HG02763 (cell line): ENCODE results near the gene ST3GAL5.

Experiments used
- ATAC-seq: cut with Tn5 transposase; IDR thresholded peaks from one replicate; pipeline ENCODE4 v1.9.1; 2021; ENCODE audit warnings: mild to moderate bottlenecking, moderate library complexity; ENCODE audit not compliant: unreplicated experiment

The ST3GAL5 gene

GRCh38 chr2:85867556-85868292 lies 21.1 kb downstream of the ST3GAL5 start:
- ATAC-seq = no peak

GRCh38 chr2:85867121-85867520 lies 21.7 kb downstream of the ST3GAL5 start:
- no peak for ATAC-seq

- ATAC-seq = no peak
Measured at GRCh38 chr2:85866165-85866659, 22.6 kb downstream of the ST3GAL5 start.

- peak; percentile 65 for ATAC-seq
Measured at GRCh38 chr2:85865539-85866164, 23.1 kb downstream of the ST3GAL5 start.

- ATAC-seq = no peak
Measured at GRCh38 chr2:85864654-85865053, 24.1 kb downstream of the ST3GAL5 start.

GRCh38 chr2:85862426-85862825 lies 26.4 kb downstream of the ST3GAL5 start:
- ATAC-seq = no peak

- ATAC-seq = no peak
Measured at GRCh38 chr2:85861650-85862049, 27.1 kb downstream of the ST3GAL5 start.

GRCh38 chr2:85861180-85861579 lies 27.6 kb downstream of the ST3GAL5 start:
- ATAC-seq = no peak

- no peak for ATAC-seq
Measured at GRCh38 chr2:85858841-85859240, 29.9 kb downstream of the ST3GAL5 start.

GRCh38 chr2:85854897-85855296 lies 33.9 kb downstream of the ST3GAL5 start:
- no peak for ATAC-seq

- ATAC-seq = peak; percentile 5
Measured at GRCh38 chr2:85854166-85854509, 34.7 kb downstream of the ST3GAL5 start.

- peak; percentile 41 for ATAC-seq
Measured at GRCh38 chr2:85853499-85854165, 35.2 kb downstream of the ST3GAL5 start.

GRCh38 chr2:85852937-85853498 lies 35.8 kb downstream of the ST3GAL5 start:
- peak; percentile 63 for ATAC-seq

GRCh38 chr2:85852152-85852840 lies 36.5 kb downstream of the ST3GAL5 start:
- no peak for ATAC-seq

- no peak for ATAC-seq
Measured at GRCh38 chr2:85851253-85852151, 37.3 kb downstream of the ST3GAL5 start.

GRCh38 chr2:85850451-85850850 lies 38.3 kb downstream of the ST3GAL5 start:
- ATAC-seq = no peak

GRCh38 chr2:85847051-85847588 lies 41.7 kb downstream of the ST3GAL5 start:
- no peak for ATAC-seq

- no peak for ATAC-seq
Measured at GRCh38 chr2:85846411-85846810, 42.4 kb downstream of the ST3GAL5 start.

- ATAC-seq = no peak
Measured at GRCh38 chr2:85844486-85844885, 44.3 kb downstream of the ST3GAL5 start.

GRCh38 chr2:85843543-85843942 lies 45.2 kb downstream of the ST3GAL5 start:
- no peak for ATAC-seq
